HG02571 (cell line): Measurements from ENCODE around the gene RTN4.
"Not testable (repeated sequence)": the region's sequence is repeated elsewhere in the genome, so short reads cannot be mapped to it uniquely, and the experiment has no call there.

Experiments used
- ATAC-seq: cut with Tn5 transposase; IDR thresholded peaks from one replicate; pipeline ENCODE4 v1.9.1; 2021; ENCODE audit warnings: mild to moderate bottlenecking, moderate library complexity; ENCODE audit not compliant: unreplicated experiment

RTN4 gene

DNA sequence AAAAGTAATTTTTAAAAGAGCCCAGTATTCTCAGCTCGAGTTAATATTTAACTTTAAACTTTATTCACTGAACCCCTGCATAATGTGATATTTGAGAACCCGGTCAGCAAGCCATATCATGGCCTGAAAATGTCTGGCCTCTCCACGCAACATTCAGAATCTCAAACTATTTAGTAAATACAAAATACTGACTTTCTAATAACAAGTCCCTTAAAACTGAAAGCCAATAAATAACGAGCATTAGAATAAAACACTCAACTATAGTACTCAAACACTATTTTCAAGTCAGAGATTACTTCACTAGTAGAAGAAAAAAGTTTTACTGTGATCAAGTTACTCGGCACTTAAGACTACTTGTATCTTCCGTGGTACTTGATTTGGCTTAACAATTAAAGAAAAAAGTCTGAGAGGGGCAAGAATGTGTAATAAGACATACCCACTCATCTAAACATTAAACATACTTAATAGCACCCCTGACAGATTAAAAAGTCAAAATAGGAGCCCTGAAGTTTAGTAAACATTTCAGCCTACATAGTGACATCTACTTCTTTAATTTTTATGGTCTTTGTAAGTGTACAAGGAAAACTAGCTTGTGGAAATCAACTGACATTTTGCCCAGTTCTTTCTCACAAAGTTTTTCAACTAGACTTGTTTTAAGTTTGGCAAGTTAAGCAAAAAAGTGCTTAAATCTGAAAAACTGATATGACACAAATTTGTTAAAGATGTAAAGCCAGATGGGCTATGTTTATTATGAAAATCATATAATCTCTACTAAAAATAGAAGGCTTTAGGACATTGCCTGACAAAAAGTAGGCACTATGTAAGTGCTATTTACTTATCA lies 38.2 kb downstream of the RTN4 start:
- no peak for ATAC-seq

DNA sequence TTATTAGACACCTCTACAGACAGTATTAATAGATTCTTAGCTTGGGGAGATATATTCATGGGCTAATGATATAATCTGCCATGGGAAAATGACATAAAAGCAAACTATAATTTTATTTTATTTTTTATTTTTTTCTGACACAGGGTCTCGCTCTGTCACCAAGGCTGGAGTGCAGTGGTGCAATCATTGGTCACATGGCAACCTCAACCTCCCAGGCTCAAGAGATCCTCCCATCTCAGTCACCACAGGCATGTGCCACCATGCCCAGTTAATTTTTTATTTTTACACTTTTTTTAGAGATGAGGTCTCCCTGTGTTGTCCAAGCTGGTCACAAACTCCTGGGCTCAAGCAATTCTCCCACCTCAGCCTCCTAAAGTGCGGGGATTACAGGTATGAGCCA lies 39.3 kb downstream of the RTN4 start:
- ATAC-seq = no peak

DNA sequence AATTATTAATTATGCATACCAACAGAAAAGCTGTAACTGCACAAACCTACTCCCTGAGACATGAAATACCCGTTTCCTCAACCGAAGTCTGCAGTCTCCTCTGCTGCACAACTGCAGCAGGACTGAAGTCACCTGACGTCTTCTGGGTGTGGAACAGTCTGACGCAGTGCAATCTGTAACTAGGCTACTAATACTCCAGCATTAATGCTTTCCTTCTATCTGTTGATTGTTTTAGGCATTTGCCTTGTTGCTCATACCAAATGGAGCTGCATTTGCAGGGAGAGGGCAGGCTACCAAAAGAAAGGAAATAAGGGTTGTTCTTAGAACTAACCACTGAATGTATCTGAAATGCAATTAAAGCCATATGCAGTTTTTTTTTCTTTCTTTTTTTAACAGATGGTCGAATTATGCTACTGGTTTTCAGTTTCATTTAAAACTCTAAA lies 40.1 kb downstream of the RTN4 start:
- peak; percentile 96 for ATAC-seq

GRCh38 chr2:55009277-55010060 lies 40.8 kb downstream of the RTN4 start:
- ATAC-seq = peak; percentile 7

DNA sequence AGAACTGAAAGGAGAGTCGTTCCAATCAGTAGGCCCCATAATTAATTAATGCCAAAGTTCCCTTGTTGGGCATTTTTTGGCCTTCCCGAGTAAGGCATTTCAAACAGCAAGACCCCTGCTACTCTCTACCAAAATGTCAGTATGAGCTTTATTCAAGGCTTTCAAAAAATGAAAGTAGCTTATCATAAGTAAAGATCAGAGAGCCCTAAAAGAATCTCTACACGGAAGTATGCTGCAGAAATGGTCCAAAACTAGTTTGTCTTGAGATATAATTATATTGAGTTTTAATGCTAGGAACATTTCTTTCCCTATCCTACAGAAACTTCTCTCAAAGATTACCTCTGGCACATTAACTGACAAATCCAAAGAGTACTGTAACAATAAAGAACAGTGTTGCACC lies 43.9 kb downstream of the RTN4 start:
- ATAC-seq = no peak

DNA sequence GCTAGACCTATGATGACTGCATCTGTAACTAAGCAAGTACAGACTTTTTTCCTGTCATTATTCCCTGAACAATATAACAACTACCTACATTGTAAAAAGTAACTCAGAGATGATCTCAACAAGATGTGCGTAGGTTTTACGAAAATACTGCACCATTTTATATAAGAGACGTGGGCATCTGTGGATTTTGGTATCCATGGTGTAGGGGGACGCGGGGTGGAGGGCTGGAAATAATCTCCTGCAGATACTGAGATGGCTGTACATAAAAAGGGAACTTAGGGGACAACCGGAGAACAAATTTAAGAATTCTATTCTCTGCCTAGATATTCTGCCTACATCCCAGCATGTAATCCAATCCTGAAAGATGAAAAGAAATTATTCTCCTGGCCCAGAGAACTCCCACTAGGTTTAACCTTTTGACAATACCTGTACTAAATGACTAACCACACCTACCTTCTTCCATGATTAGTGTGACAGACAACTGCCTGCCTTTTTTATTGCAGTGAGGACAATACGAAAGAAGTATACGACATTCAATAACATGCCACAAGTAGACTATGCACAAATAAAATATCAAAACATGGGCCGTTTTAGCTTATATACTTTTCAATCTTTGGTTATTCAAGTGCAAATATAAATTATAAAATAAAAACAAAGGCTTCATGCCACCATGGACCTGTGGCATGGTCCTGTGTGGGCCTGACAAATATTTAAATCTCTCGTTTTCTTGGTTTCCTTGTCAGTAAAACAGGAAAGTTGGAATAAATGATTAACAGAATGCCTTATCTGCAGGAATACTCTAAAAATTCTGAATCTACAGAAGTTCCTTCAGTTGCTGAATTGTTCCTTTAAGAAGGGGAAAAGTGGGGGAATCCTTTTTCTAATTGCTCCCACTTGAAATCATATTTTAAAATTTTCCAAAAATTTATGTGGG lies 46.3 kb downstream of the RTN4 start:
- no peak for ATAC-seq

DNA sequence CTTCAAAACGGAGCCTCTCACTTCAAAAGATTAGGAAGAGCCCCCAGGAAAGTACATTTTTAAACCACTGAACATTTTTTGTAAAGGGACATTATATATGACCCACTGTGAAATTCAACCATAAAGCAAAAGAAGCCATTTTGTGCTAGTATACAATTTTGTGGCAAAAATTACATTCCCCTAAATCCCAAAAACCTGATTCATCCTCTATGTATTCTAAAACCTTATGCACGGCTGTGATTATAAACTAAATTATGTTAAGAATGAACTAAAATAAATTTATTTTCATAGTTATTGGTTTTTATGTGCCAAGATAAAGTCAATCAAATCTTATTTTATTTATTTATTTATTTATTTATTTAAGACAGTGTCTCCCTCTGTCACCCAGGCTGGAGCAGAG lies 48.5 kb downstream of the RTN4 start:
- ATAC-seq = no peak

DNA sequence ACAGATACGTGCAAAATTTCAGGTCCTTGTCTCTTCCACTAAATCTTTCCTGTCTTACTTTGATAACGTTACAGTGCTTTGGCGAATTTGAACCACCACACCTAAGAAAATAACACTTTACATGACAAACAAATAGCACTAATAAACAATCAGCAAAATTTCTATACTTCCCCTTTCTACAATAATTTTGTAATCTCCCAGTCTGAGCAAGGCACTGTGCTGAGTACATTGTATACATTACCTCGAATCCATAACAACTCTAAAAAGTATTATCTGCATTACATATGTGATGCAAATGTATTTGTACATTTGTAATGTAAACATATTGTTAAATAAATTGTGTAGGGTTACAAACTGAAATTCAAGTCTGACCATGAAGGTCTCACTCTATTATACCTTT lies 49.9 kb downstream of the RTN4 start:
- ATAC-seq = no peak

DNA sequence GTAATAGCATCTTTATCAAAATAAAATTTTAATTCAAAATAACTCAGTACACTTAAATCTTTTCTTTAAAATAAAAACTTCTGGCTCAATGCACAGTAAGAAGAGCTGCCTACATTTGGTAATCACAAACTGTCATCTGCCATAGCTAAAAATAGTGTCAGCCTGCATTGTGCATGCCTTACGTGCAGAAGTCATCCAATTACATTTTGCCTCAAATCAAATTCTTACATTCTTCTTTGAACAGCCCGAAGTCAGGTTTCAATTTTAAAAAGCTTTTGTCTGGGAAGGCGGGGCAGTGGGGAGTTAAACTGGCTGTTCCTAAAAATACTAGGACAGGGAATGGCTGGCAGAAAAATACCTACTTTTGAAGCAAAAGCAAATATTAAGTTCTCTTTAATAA lies 51.1 kb downstream of the RTN4 start:
- ATAC-seq = no peak

DNA sequence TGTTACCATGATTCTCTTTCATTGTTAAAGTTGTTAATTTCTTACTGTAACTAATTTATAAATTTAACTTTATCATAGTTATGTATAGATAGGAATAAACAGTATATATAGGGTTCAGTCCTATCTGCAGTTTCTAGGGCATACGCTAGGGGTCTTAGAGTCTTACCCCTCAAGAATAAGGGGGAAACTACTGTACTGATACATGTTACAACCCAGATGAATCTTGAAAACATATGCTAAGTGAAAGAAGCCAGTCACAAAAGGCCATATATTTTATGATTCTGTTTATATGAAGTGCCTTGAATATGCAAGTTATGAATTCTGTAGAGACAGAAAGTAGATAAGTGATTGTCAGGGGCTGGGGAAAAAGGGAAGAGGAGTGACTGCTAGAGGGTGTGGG lies 52.4 kb downstream of the RTN4 start:
- ATAC-seq = no peak

- ATAC-seq = no peak
Observed at GRCh38 chr2:54995553-54995952, 54.7 kb downstream of the RTN4 start.

- not testable (repeated sequence) for ATAC-seq
Observed at GRCh38 chr2:54990694-54991093, 59.6 kb downstream of the RTN4 start.

- ATAC-seq = no peak
Observed at GRCh38 chr2:54988612-54989011, 61.6 kb downstream of the RTN4 start.

DNA sequence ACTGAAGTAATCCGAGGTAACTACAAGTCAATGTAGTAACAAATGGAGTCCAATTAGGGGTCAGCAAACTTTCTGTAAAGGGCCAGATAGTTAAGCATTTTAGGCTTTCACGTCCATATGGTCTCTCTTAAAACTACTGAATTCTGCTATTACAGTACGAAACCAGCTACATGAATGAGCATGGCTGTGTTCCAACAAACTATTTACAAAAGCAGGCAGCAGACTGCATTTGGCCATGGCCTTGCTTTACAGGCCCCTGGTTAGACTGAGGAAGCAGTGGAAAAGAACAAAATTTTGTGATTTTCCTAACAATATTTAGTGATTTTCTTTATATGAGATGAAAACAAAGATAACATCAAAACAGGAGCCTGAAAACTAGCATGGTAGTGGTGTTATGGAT lies 64.0 kb downstream of the RTN4 start:
- no peak for ATAC-seq

GRCh38 chr2:54984476-54984875 lies 65.8 kb downstream of the RTN4 start:
- no peak for ATAC-seq

- no peak for ATAC-seq
Observed at GRCh38 chr2:54983345-54984220, 66.7 kb downstream of the RTN4 start.

GRCh38 chr2:54981385-54981784 lies 68.9 kb downstream of the RTN4 start:
- no peak for ATAC-seq

DNA sequence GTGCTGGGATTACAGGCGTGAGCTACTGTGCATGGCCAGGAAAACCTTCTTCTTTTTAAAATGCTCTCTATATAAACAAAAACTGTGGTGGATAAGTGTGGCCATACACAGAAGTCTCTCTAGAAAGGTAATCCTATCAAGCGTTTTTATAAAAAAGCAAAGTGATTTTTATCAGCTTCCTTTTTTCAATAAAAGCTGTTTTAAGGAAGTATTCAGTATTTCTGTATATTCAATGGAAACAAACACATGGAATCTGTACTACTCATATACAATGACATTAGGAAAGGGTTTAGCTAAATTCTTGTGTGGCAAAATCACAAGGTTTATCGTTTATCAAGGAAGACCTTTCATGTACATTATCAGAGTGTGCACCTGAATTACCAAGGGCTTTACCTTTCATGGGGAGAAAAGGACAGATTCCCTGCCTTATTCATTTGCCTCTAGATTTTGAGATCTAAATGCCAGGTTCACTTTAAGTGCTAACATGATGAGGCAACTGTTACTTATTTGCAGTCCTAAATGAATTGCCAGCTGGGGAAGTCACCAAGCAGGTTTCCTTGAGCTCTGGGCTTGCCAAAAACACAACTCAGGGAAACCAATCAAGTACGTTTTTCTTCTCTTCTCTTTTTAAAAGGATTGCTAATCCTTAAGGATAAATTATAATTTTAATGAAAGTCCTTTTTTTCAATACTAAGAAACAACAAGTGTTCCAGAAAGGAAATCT lies 70.8 kb downstream of the RTN4 start:
- ATAC-seq = no peak

DNA sequence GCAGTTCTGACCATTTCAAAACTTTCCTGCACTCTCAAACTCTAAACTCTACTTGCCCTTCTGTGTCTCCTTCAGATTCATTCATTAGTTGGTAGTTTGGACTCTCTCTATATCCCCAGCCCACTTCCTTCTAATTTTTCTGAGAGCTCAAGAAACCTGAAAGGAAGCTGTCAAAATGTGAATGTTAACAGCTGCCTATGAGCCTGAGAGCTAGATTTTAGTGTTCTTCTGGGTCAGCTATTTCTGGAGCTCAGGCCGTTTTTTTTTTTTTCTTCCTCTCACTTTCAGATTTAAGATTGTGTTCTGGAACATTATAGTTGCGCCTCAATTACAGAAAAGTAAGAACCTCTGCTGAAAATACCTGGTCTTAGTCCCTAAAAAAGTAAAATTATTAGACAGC lies 73.1 kb downstream of the RTN4 start:
- peak; percentile 64 for ATAC-seq
